ENCODE measurements around the gene SPDYE1.

Gene SPDYE1

GRCh38 chr7:44050915-44051560 is 53.3 kb downstream of the SPDYE1 start:
- no peaks in the 10 kb centered on the region for H3K27me3 ChIP-seq (ENCODE audit: control insufficient read depth, insufficient read depth, low read length)
- H3K36me3 ChIP-seq (ENCODE audit: control insufficient read depth, insufficient read depth, low read length), result peaks cover 12% of the 10 kb centered on the region
- H3K9ac ChIP-seq (ENCODE audit: low read length), result no peak overlapping the region
- H3K4me1 ChIP-seq (ENCODE audit: control insufficient read depth, insufficient read depth, low read length), result peaks cover 39% of the 10 kb centered on the region
- H3K4me3 ChIP-seq (ENCODE audit: low read length), result no peak overlapping the region
- no peaks in the 10 kb centered on the region for H3K9me3 ChIP-seq (ENCODE audit: control insufficient read depth, low read length)

- no peak overlapping the region for H3K9ac ChIP-seq (ENCODE audit: low read length)
- peaks cover 14% of the 10 kb centered on the region for H3K36me3 ChIP-seq (ENCODE audit: control insufficient read depth, insufficient read depth, low read length)
- H3K27me3 ChIP-seq (ENCODE audit: control insufficient read depth, insufficient read depth, low read length), result no peaks in the 10 kb centered on the region
- H3K4me1 ChIP-seq (ENCODE audit: control insufficient read depth, insufficient read depth, low read length), result peaks cover 32% of the 10 kb centered on the region
- H3K4me3 ChIP-seq (ENCODE audit: low read length), result no peak overlapping the region
- H3K9me3 ChIP-seq (ENCODE audit: control insufficient read depth, low read length), result no peaks in the 10 kb centered on the region
These were observed 54.0 kb downstream of the SPDYE1 start for GRCh38 chr7:44051611-44052220.

GRCh38 chr7:44052771-44053365 is 55.2 kb downstream of the SPDYE1 start:
- H3K36me3 ChIP-seq (ENCODE audit: control insufficient read depth, insufficient read depth, low read length), result peaks cover 20% of the 10 kb centered on the region
- H3K4me3 ChIP-seq (ENCODE audit: low read length), result no peak overlapping the region

GRCh38 chr7:44056681-44057080 is 59.0 kb downstream of the SPDYE1 start:
- H3K4me1 ChIP-seq (ENCODE audit: control insufficient read depth, insufficient read depth, low read length), result peaks cover 4% of the 10 kb centered on the region
- no peaks in the 10 kb centered on the region for H3K9me3 ChIP-seq (ENCODE audit: control insufficient read depth, low read length)
- no peak overlapping the region for H3K9ac ChIP-seq (ENCODE audit: low read length)
- no peaks in the 10 kb centered on the region for H3K27me3 ChIP-seq (ENCODE audit: control insufficient read depth, insufficient read depth, low read length)
- peaks cover 20% of the 10 kb centered on the region for H3K36me3 ChIP-seq (ENCODE audit: control insufficient read depth, insufficient read depth, low read length)
- no peak overlapping the region for H3K4me3 ChIP-seq (ENCODE audit: low read length)

More at GRCh38 chr7:44052771-44053365, 55.2 kb downstream of the SPDYE1 start:
- no peaks in the 10 kb centered on the region for H3K27me3 ChIP-seq (ENCODE audit: control insufficient read depth, insufficient read depth, low read length)
- peaks cover 25% of the 10 kb centered on the region for H3K4me1 ChIP-seq (ENCODE audit: control insufficient read depth, insufficient read depth, low read length)
- H3K9me3 ChIP-seq (ENCODE audit: control insufficient read depth, low read length), result no peaks in the 10 kb centered on the region
- H3K9ac ChIP-seq (ENCODE audit: low read length), result no peak overlapping the region

GRCh38 chr7:44057181-44057848 is 59.6 kb downstream of the SPDYE1 start:
- peaks cover 25% of the 10 kb centered on the region for H3K36me3 ChIP-seq (ENCODE audit: control insufficient read depth, insufficient read depth, low read length)
- no peak overlapping the region for H3K9ac ChIP-seq (ENCODE audit: low read length)
- H3K4me1 ChIP-seq (ENCODE audit: control insufficient read depth, insufficient read depth, low read length), result peaks cover 4% of the 10 kb centered on the region
- H3K9me3 ChIP-seq (ENCODE audit: control insufficient read depth, low read length), result no peaks in the 10 kb centered on the region
- no peaks in the 10 kb centered on the region for H3K27me3 ChIP-seq (ENCODE audit: control insufficient read depth, insufficient read depth, low read length)
- H3K4me3 ChIP-seq (ENCODE audit: low read length), result no peak overlapping the region

GRCh38 chr7:44057849-44058758 is 60.4 kb downstream of the SPDYE1 start:
- peaks cover 20% of the 10 kb centered on the region for H3K36me3 ChIP-seq (ENCODE audit: control insufficient read depth, insufficient read depth, low read length)

GRCh38 chr7:44058759-44059218 is 61.1 kb downstream of the SPDYE1 start:
- peaks cover 19% of the 10 kb centered on the region for H3K36me3 ChIP-seq (ENCODE audit: control insufficient read depth, insufficient read depth, low read length)
- no peak overlapping the region for H3K9ac ChIP-seq (ENCODE audit: low read length)
- H3K9me3 ChIP-seq (ENCODE audit: control insufficient read depth, low read length), result no peaks in the 10 kb centered on the region
- H3K4me3 ChIP-seq (ENCODE audit: low read length), result no peak overlapping the region
- peaks cover 4% of the 10 kb centered on the region for H3K4me1 ChIP-seq (ENCODE audit: control insufficient read depth, insufficient read depth, low read length)
- no peaks in the 10 kb centered on the region for H3K27me3 ChIP-seq (ENCODE audit: control insufficient read depth, insufficient read depth, low read length)

More at GRCh38 chr7:44057849-44058758, 60.4 kb downstream of the SPDYE1 start:
- Histone ChIP-seq H3K9ac (ENCODE audit: low read length) (no peak overlapping the region), H3K4me1 (ENCODE audit: control insufficient read depth, insufficient read depth, low read length) (peaks cover 4% of the 10 kb centered on the region), H3K4me3 (ENCODE audit: low read length) (no peak overlapping the region), H3K27me3 (ENCODE audit: control insufficient read depth, insufficient read depth, low read length) (no peaks in the 10 kb centered on the region), H3K9me3 (ENCODE audit: control insufficient read depth, low read length) (no peaks in the 10 kb centered on the region)

- peaks cover 4% of the 10 kb centered on the region for H3K4me1 ChIP-seq (ENCODE audit: control insufficient read depth, insufficient read depth, low read length)
- H3K36me3 ChIP-seq (ENCODE audit: control insufficient read depth, insufficient read depth, low read length), result peaks cover 19% of the 10 kb centered on the region
- H3K27me3 ChIP-seq (ENCODE audit: control insufficient read depth, insufficient read depth, low read length), result no peaks in the 10 kb centered on the region
- no peaks in the 10 kb centered on the region for H3K9me3 ChIP-seq (ENCODE audit: control insufficient read depth, low read length)
- H3K4me3 ChIP-seq (ENCODE audit: low read length), result no peak overlapping the region
- H3K9ac ChIP-seq (ENCODE audit: low read length), result no peak overlapping the region
These were observed 61.8 kb downstream of the SPDYE1 start for GRCh38 chr7:44059219-44060090.
